BE2C (cell line): ENCODE measurements around the gene CLNK.

Source experiments
- DNase-seq: peaks from one replicate; pipeline ENCODE4 v3.0.0-alpha.2; 2020
- H3K27me3 ChIP-seq: fragments of 250-450 bp; sonication (Bioruptor Pico); 2 replicates; pipeline ENCODE4 v1.5.1; 2020; ENCODE audit warnings: mild to moderate bottlenecking
- H3K36me3 ChIP-seq: fragments of 250-450 bp; sonication (Bioruptor Pico); 2 replicates; pipeline ENCODE4 v1.5.1; 2020; ENCODE audit warnings: mild to moderate bottlenecking
- H3K4me1 ChIP-seq: fragments of 250-450 bp; sonication (Bioruptor Pico); 2 replicates; pipeline ENCODE4 v1.5.1; 2020
- H3K4me3 ChIP-seq: 2 replicates; pipeline ENCODE4 v1.5.1; 2011; ENCODE audit warnings: low read depth, low read length
- H3K9me3 ChIP-seq: fragments of 250-450 bp; sonication (Bioruptor Pico); 2 replicates; pipeline ENCODE4 v1.5.1; 2020
- TF ChIP-seq, protein P1 (sequence below): IDR thresholded peaks from 2 replicates; pipeline ENCODE4 v1.5.1; 2012; ENCODE audit warnings: mild to moderate bottlenecking, low read depth, low read length

Gene CLNK

DNA sequence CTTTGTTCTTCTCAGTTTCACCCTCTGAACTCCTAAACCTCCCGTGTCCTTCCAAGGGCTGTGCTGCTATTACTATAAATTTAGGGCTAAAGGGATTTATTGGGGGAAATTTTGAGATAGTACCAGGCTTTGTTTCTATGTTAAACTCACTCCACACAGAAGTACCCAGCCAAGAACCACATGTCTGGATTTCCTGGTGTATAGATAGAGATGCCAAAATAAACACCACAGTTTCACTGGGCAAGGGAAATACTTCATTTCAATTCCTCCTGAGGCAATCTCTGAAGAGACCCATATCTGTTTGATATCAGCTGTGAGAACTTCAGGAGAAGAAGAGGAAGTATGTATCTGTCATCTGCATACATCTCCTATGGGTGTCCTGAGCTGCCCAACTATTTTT is 21.7 kb upstream of the CLNK start:
- H3K27me3 ChIP-seq: no peaks in the 10 kb centered on the region
- no peaks in the 10 kb centered on the region for H3K4me1 ChIP-seq
- H3K4me3 ChIP-seq: no peak overlapping the region
- no peaks in the 10 kb centered on the region for H3K36me3 ChIP-seq
- TF ChIP-seq, protein P1, sequence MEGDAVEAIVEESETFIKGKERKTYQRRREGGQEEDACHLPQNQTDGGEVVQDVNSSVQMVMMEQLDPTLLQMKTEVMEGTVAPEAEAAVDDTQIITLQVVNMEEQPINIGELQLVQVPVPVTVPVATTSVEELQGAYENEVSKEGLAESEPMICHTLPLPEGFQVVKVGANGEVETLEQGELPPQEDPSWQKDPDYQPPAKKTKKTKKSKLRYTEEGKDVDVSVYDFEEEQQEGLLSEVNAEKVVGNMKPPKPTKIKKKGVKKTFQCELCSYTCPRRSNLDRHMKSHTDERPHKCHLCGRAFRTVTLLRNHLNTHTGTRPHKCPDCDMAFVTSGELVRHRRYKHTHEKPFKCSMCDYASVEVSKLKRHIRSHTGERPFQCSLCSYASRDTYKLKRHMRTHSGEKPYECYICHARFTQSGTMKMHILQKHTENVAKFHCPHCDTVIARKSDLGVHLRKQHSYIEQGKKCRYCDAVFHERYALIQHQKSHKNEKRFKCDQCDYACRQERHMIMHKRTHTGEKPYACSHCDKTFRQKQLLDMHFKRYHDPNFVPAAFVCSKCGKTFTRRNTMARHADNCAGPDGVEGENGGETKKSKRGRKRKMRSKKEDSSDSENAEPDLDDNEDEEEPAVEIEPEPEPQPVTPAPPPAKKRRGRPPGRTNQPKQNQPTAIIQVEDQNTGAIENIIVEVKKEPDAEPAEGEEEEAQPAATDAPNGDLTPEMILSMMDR: no peak
- H3K9me3 ChIP-seq: no peaks in the 10 kb centered on the region
- DNase-seq: no peak

DNA sequence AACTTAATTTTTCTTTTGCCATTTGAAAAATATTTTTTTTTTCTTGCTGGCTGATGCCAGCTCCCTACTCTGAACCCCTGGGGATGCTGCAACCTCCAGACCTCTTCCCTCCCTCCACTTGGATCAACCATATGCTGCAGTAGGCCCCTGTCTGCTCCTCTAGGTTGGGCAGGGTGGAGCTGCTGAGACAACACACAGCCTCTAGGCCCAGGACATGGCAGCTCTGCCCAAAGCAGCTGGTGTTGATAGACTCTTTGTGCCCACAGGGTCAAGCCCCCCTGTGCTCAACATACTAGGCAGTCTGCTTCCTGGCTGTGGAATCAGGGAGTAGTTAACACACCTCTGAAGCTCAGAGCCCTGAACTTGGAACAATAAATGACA is 19.9 kb upstream of the CLNK start:
- TF ChIP-seq, protein P1: no peak

GRCh38 chr4:10703766-10704429 is 19.3 kb upstream of the CLNK start:
- H3K4me3 ChIP-seq: no peak overlapping the region
- H3K9me3 ChIP-seq: no peaks in the 10 kb centered on the region
- TF ChIP-seq, protein P1: no peak
- H3K27me3 ChIP-seq: no peaks in the 10 kb centered on the region
- DNase-seq: no peak
- H3K36me3 ChIP-seq: no peaks in the 10 kb centered on the region
- H3K4me1 ChIP-seq: no peaks in the 10 kb centered on the region

More for the DNA sequence above, 19.9 kb upstream of the CLNK start:
- no peak for DNase-seq
- Histone ChIP-seq H3K4me1 (no peaks in the 10 kb centered on the region), H3K4me3 (no peak overlapping the region), H3K9me3 (no peaks in the 10 kb centered on the region), H3K27me3 (no peaks in the 10 kb centered on the region), H3K36me3 (no peaks in the 10 kb centered on the region)

GRCh38 chr4:10703156-10703555 is 18.6 kb upstream of the CLNK start:
- no peak for DNase-seq
- TF ChIP-seq, protein P1: no peak
- no peak overlapping the region for H3K4me3 ChIP-seq

GRCh38 chr4:10701702-10702460 is 17.3 kb upstream of the CLNK start:
- Histone ChIP-seq H3K4me3 (no peak overlapping the region), H3K27me3 (no peaks in the 10 kb centered on the region), H3K36me3 (no peaks in the 10 kb centered on the region), H3K4me1 (no peaks in the 10 kb centered on the region), H3K9me3 (no peaks in the 10 kb centered on the region)
- DNase-seq: no peak
- TF ChIP-seq, protein P1: no peak

More at GRCh38 chr4:10703156-10703555, 18.6 kb upstream of the CLNK start:
- H3K27me3 ChIP-seq: no peaks in the 10 kb centered on the region
- H3K4me1 ChIP-seq: no peaks in the 10 kb centered on the region
- H3K36me3 ChIP-seq: no peaks in the 10 kb centered on the region
- H3K9me3 ChIP-seq: no peaks in the 10 kb centered on the region

DNA sequence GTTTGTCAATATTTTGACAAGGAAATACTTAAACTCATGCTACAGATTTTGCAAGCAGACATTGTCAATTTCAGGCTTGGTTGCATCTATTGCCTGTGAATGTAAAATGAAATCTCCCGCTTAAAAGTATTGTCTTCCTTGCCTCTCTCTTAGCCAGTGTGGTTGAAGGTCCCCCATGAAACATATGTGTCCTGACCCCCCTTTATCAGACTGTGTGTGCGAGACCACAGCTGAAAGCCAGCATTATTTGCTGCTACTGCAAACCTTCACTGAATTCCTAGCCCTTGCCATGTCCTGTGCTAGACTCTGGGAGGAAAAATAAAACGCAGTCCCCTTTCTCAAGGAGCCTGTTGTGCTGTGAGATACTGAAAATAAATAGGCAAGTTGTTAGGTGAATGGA is 16.6 kb upstream of the CLNK start:
- no peak for DNase-seq
- no peaks in the 10 kb centered on the region for H3K36me3 ChIP-seq
- H3K27me3 ChIP-seq: no peaks in the 10 kb centered on the region
- H3K9me3 ChIP-seq: no peaks in the 10 kb centered on the region
- no peak overlapping the region for H3K4me3 ChIP-seq
- TF ChIP-seq, protein P1: no peak
- no peaks in the 10 kb centered on the region for H3K4me1 ChIP-seq
